MM.1S (cell line): Measurements from ENCODE around the gene CDKL5.

Experiments
- EZH2 ChIP-seq: fragments of 300-600 bp; sonication (generic); optimal IDR thresholded peaks from 2 replicates; pipeline ENCODE3; 2017; ENCODE audit warnings: low read depth, mild to moderate bottlenecking, antibody characterized with exemption, low read length, mixed read lengths
- TF ChIP-seq, protein P1 (sequence below): fragments of 300-600 bp; sonication (generic); IDR thresholded peaks from 2 replicates; pipeline ENCODE4 v1.5.1; 2016; ENCODE audit warnings: antibody characterized with exemption, low read length, mixed read lengths

DNA sequence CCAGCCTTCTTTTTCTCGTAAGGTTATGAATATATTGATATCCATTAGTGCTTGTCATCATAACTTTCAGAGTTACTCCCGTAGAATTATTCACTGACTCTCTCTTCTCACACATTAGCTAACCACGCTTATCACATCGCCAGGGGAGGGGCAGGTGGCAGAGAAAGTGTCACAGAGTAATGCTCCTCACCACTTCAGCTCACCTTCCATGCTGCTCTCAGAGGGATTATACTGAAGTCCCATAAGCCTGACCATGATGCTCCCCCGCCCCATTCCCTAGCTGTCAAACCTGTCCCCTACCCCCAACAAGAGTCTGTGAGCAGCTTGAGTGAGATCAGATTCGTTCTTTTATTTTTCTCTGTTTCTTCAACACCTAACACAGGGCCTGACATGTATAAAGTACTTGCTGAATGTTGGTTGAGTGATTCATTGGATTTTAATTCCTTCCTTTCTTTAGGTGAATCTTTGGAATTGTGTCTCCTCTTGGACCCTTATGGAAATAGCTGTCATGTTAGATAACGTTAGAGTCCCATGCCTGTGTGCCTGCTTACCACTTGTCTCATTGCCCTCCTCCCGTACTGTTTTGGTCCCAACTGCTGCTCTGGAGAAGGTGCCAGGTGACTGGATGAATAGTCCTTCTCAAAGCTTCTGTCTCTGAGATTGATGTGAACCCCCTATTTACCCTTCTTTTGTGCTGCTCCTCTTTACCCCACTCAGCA lies 191.4 kb downstream of the CDKL5 start:
- TF ChIP-seq, protein P1, sequence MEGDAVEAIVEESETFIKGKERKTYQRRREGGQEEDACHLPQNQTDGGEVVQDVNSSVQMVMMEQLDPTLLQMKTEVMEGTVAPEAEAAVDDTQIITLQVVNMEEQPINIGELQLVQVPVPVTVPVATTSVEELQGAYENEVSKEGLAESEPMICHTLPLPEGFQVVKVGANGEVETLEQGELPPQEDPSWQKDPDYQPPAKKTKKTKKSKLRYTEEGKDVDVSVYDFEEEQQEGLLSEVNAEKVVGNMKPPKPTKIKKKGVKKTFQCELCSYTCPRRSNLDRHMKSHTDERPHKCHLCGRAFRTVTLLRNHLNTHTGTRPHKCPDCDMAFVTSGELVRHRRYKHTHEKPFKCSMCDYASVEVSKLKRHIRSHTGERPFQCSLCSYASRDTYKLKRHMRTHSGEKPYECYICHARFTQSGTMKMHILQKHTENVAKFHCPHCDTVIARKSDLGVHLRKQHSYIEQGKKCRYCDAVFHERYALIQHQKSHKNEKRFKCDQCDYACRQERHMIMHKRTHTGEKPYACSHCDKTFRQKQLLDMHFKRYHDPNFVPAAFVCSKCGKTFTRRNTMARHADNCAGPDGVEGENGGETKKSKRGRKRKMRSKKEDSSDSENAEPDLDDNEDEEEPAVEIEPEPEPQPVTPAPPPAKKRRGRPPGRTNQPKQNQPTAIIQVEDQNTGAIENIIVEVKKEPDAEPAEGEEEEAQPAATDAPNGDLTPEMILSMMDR = no peak
- no peak for TF ChIP-seq EZH2
